CMK (cell line): Measurements from ENCODE around the gene CAMSAP2.
A peak's percentile ranks its signal among the peaks of the same experiment; 100 is the strongest.
"Not testable (repeated sequence)": the region's sequence is repeated elsewhere in the genome, so short reads cannot be mapped to it uniquely, and the experiment has no call there.

Experiments used
- DNase-seq: peaks from one replicate; pipeline ENCODE4 v3.0.0-alpha.2; 2010; ENCODE audit warnings: low read depth

CAMSAP2 gene

GRCh38 chr1:200784576-200784975 lies 45.9 kb downstream of the CAMSAP2 start:
- DNase-seq, result no peak

- DNase-seq, result no peak
These were observed 48.1 kb downstream of the CAMSAP2 start for GRCh38 chr1:200786788-200787187.

DNA sequence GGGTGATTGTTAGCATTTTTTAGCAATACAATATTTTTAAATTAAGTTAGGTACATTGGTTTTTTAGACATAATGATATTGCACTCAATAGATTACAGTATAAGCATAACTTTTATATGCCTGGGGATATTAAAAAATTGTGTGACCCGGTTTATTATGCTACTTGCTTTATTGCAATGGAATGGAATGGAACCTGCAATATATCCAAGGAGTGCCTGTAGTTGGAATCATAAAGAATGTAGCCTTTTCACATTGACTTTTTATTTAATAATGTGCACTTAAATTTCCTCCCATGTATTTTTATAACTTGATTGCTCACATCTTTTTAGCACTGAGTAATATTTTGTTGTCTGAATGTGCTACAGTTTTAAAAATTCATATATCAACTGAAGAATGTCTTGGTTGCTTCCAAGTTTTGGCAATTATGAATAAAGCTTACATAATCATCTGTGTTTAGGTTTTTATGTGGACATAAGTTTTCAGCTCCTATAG lies 49.2 kb downstream of the CAMSAP2 start:
- DNase-seq, result no peak

DNA sequence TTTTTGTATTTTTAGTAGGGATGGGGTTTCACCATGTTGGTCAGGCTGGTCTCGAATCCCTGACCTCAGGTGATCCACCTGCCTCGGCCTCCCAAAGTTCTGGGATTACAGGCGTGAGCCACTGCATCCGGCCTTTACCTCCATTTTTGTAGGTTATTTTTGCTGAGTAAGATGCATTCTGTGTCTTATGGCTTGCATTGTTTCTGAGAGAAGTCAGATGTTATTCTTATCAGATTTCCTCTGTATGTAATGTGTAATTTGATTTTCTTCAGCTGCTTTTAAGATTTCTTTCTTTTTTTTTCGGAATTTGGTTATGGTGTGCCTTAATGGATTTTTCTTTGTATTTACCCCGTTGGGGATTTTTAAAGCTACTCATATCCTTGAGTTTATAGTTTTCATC lies 52.3 kb downstream of the CAMSAP2 start:
- DNase-seq, result not testable (repeated sequence)

DNA sequence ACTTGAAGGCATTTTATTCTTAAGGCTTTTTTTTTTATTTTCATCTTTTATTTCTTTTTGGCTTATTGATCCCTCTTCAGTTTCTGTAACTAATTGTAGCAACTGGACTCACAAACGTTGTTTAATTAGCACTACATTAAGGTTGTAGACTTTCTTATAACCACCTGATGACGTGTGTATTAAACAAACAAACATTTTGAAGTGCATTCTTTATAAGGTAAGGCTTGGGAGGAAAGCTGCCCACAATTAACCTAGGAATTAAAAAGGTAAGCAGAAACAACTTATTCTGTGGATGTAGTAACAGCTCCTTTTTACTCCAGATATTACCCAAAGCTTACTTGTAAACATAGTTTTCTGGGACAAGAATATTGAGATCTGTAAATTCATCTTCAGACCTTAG lies 55.0 kb downstream of the CAMSAP2 start:
- DNase-seq, result no peak

- DNase-seq, result no peak
These were observed 55.9 kb downstream of the CAMSAP2 start for GRCh38 chr1:200794506-200795065.

- no peak for DNase-seq
These were observed 56.5 kb downstream of the CAMSAP2 start for GRCh38 chr1:200795156-200795555.

DNA sequence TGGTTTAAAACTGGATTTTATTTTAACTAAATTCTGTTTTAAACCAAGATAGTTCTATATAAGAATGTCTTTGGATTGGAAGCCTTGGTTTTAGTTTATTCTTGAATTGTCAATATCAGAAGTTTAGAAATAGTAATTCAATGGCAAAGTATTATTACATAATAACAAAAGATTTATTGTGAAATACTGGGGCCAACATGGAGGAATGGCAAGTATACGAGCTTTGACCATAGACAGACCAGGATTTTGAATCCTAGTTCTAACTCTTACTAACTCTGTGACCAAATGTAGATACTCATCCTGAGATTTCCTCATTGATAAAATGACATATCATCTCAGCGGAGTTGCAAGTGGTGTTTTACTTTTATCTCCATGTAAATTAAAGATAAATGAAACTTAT lies 63.3 kb downstream of the CAMSAP2 start:
- DNase-seq, result no peak

GRCh38 chr1:200802865-200803512 lies 64.3 kb downstream of the CAMSAP2 start:
- peak; percentile 58 for DNase-seq

DNA sequence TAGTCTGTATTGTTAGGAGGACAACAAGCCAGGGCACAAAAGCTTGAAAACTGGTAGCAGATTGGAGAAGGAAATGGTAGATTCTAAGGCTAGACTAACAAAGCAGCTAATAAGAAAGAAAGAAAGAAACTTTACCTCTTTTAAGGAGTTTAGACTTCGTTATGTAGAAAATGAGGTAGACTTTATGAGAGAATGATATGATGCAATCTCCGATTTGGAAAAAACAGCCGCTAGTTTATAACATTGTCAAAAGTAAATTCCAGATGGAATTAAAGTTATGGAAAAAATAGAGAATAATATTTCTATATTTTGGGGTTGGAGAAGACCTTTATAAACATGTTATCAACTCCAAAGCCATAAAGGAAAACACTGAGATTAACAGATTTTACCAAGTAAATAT lies 67.0 kb downstream of the CAMSAP2 start:
- DNase-seq, result no peak

- no peak for DNase-seq
These were observed 70.2 kb downstream of the CAMSAP2 start for GRCh38 chr1:200808846-200809245.

DNA sequence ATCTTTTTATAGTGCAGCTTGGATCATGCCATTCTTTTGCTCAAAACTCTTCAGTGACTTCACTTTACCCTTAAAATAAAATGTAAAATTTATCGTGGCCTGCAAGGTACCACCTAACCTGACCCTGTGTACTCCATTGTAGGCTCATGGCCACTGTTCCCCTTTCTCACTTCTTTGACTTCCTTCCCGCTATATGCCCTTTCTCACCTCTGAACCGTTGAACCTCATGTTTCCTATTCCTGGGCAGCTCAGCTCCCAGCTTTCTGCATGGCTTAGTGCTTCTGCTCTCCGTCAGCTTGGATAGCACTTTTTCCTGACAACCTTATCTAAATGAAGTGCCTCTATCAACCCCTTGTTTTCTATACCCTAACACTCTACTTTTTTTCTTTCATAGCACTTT lies 73.0 kb downstream of the CAMSAP2 start:
- no peak for DNase-seq

DNA sequence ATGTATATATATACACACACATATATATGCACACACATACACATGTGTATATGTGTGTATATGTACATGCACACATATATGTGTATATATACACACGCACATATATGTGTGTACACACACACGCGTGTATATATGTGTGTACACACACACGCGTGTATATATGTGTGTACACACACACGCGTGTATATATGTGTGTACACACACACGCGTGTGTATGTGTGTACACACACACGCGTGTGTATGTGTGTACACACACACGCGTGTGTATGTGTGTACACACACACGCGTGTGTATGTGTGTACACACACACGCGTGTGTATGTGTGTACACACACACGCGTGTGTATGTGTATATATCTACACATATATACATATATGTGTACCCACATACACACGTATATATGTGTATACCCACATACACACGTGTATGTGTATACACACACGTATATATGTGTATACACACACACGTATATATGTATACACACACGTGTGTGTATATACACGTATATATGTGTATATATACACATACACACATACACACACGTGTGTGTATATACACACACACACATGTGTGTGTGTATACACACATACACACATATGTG lies 78.0 kb downstream of the CAMSAP2 start:
- DNase-seq, result not testable (repeated sequence)

GRCh38 chr1:200818248-200818647 lies 79.6 kb downstream of the CAMSAP2 start:
- no peak for DNase-seq

DNA sequence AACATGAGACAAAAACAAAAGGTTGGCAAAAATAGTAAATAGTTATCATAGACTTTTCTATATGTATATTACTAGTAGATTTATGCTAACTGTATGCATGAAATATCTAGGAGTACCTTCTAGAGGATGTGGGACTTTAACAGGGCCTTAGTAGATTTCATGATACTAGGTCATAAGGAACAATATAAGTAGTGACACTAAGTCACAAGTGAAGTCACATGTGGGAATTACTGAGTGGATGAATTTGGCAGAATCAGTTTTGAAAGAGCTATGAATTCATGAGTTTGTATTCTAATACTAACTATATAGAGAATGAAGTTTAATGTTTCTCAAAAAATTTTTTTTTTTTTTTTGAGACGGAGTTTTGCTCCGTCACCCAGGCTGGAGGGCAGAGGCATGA lies 81.0 kb downstream of the CAMSAP2 start:
- DNase-seq, result no peak

GRCh38 chr1:200831091-200831490 lies 92.4 kb downstream of the CAMSAP2 start:
- DNase-seq, result no peak

DNA sequence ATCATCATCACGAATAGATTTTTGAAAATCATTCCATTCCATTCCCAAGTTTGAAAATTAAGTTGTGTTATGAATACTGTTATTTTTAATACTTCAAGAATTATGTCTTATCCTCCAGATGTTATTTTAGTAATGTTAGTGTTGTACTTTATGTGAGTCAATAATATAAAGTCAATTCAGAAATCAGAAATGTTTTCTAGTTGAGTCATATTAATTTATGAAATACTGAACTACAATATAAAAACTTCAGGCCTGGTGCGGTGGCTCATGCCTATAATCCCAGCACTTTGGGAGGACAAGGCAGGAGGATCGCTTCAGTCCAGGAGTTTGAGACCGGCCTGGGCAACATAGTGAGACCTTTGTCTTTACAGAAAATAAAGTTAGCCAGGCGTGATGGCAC lies 95.7 kb downstream of the CAMSAP2 start:
- DNase-seq, result no peak

- no peak for DNase-seq
These were observed 97.5 kb downstream of the CAMSAP2 start for GRCh38 chr1:200836213-200836612.

DNA sequence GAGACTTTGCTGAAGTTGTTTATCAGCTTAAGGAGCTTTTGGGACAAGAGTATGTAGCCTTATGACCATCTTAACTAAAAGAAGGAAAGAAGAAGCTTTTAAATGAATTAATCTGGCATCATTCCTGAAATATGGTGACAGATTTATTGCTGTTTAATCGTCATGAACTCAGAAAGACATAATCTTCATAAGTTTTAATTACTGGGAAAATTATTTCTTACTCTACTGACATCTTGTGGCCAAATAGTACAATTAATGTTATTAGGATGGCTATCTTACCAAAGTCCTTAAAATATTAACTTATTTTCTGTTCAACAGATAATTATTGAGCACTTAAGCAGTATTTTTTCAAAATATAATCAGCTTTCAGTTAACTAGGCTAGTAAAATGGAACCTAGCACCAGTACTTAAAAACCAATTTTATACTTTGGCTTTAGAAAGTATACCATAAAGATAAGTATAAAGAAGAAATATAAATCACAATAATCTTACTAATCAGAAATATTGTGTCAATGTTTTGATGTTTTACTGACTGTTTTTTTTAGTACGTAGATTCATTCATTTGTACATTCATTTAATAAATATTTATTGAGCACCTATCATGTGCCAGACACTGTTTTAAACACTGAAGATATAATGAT lies 99.4 kb downstream of the CAMSAP2 start:
- DNase-seq, result no peak

DNA sequence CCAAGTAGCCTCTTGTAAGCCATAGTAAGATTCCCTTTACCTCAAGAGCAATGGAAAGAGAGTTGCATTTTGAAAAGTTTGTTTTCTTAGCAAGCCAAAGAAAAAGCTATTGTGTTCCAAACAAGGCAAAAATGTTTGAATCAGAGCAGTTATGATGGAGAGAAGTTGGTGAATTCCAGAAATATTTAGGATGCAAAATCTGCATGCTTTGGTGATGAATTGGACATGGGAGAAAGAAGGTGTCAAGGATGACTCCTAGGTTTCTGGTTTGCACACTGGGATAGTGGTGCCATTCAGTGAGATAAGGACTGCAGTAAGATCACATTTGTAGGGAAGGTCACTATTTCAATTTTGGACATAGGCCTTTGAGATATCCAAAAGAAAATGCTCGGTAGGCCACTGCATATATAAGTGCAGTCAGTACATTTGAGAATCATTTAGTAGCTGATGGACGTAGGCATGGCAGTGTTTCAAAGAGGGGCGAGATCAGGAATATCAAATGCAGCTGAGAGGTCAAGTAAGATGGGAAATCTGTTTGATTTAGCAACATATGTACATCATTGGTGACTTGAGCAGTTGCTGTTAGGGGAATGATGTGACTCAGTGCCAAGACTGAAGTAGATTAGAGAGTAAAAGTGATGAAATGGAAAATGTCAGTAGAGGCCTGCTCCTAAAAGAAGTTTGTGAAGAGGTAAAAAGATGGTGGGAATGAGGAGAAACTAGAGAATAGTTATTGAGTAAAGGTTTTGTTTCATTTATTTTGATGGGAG lies 100.2 kb downstream of the CAMSAP2 start:
- DNase-seq, result no peak

GRCh38 chr1:200845360-200845759 lies 106.7 kb downstream of the CAMSAP2 start:
- DNase-seq, result no peak

GRCh38 chr1:200846398-200846797 lies 107.7 kb downstream of the CAMSAP2 start:
- no peak for DNase-seq
